Small intestine (tissue), 7 donors: ENCODE data around the gene AP1S2. TPM values are rescaled to one million over a fixed set of nuclear protein-coding genes. Genes with fewer than 3 reads are reported as not detected.

Experiments used
- DNase-seq, 2 donors: peaks; one replicate each; pipeline versions ENCODE4 v3.0.0 to v3.0.0-alpha.2; 2013
- FAIRE-seq: peaks from 2 replicates; lab custom pipeline; 2012; peaks lifted over from hg19 to GRCh38; lab: Jason Lieb, UNC
- H3K27ac ChIP-seq, 3 donors: one replicate each; pipeline ENCODE4 v1.5.1; 2013; ENCODE audit warnings: low read length in 2 of 3, mild to moderate bottlenecking in 2 of 3, control low read depth in 1 of 3, inconsistent platforms in 1 of 3, low read depth in 1 of 3, moderate library complexity in 1 of 3
- H3K27me3 ChIP-seq, 3 donors: one replicate each; pipeline ENCODE4 v1.6.1; 2013; ENCODE audit warnings: low read length in 3 of 3, inconsistent platforms in 1 of 3; ENCODE audit not compliant: control insufficient read depth in 3 of 3, insufficient read depth in 3 of 3
- H3K36me3 ChIP-seq, 3 donors: one replicate each; pipeline ENCODE4 v1.6.1; 2013; ENCODE audit warnings: low read length in 3 of 3, inconsistent platforms in 1 of 3, low read depth in 1 of 3, mild to moderate bottlenecking in 1 of 3, moderate library complexity in 1 of 3; ENCODE audit not compliant: control insufficient read depth in 3 of 3, insufficient read depth in 2 of 3
- H3K4me1 ChIP-seq, 3 donors: one replicate each; pipeline ENCODE4 v1.6.1; 2013; ENCODE audit warnings: low read length in 2 of 3, inconsistent platforms in 1 of 3, low read depth in 1 of 3, mild to moderate bottlenecking in 1 of 3, moderate library complexity in 1 of 3; ENCODE audit not compliant: control insufficient read depth in 3 of 3, insufficient read depth in 2 of 3
- H3K4me3 ChIP-seq, 3 donors: one replicate each; pipeline ENCODE4 v1.5.1; 2013; ENCODE audit warnings: low read length in 3 of 3, control low read depth in 1 of 3, inconsistent platforms in 1 of 3, low read depth in 1 of 3, mild to moderate bottlenecking in 1 of 3, moderate library complexity in 1 of 3
- H3K9me3 ChIP-seq, 2 donors: one replicate each; pipeline ENCODE4 v1.6.1; 2013; ENCODE audit warnings: low read depth in 1 of 2, low read length in 1 of 2; ENCODE audit not compliant: control insufficient read depth in 2 of 2, insufficient read depth in 1 of 2
- WGBS, 3 donors: extraction: QIAGEN DNeasy Blood & Tissue Kit; methylation state at CpG; one replicate each; pipeline ENCODE4 v1.1.7; 2013; 5-methylcytosine and 5-hydroxymethylcytosine counted together
- polyA plus RNA-seq, 4 donors: library from polyadenylated mRNA; stranded (reverse) in 3 of 4; unstranded in 1 of 4; fragments of 200-250 nt in 3 of 4; fragments of 120-200 nt in 1 of 4; gene quantifications; one replicate each; pipeline versions ENCODE4 v1.2.1 to v1.2.3, GENCODE V29; 2013
- donor health status: healthy with polysubstance abuse.
- donor health status: control.
- donor health status: control.
- donor health status: Bipolar disorder and iron deficiency.
- donor health status: healthy.

The AP1S2 gene
- polyA plus RNA-seq, 4 donors, result 8.6 to 22.9 (median 14.5) TPM

GRCh38 chrX:15815779-15816437 is 38.7 kb downstream of the AP1S2 start:
- H3K4me1 ChIP-seq, result no peaks in the 10 kb centered on the region
- peak; percentile 22 to 54 for DNase-seq
- no peak for FAIRE-seq
- WGBS, 3 donors, result 71 to 75% (median 71%) methylated on average over 10 of the region's 10 CpGs
- H3K9me3 ChIP-seq, result no peaks in the 10 kb centered on the region
- no peaks in the 10 kb centered on the region for H3K27me3 ChIP-seq
- no peak overlapping the region for H3K27ac ChIP-seq
- H3K36me3 ChIP-seq, result peaks cover 0 to 30% (median 12%) of the 10 kb centered on the region in 3 donors
- no peak overlapping the region for H3K4me3 ChIP-seq

GRCh38 chrX:15814771-15815365 is 39.7 kb downstream of the AP1S2 start:
- Histone ChIP-seq H3K27ac (no peak overlapping the region), H3K27me3 (no peaks in the 10 kb centered on the region), H3K9me3 (no peaks in the 10 kb centered on the region), H3K4me3 (no peak overlapping the region), H3K4me1 (no peaks in the 10 kb centered on the region), H3K36me3 (peaks cover 0 to 20% (median 13%) of the 10 kb centered on the region in 3 donors)
- no peak for DNase-seq
- 72 to 88% (median 85%) methylated on average over 6 of the region's 6 CpGs for WGBS, 3 donors
- FAIRE-seq, result no peak

GRCh38 chrX:15813416-15813815 is 41.2 kb downstream of the AP1S2 start:
- 92 to 100% (median 94%) methylated on average over 1 of the region's 1 CpG for WGBS, 3 donors
- Histone ChIP-seq H3K9me3 (no peaks in the 10 kb centered on the region), H3K4me1 (no peaks in the 10 kb centered on the region), H3K27ac (no peak overlapping the region), H3K36me3 (peaks cover 5 to 23% (median 16%) of the 10 kb centered on the region in 3 donors), H3K27me3 (no peaks in the 10 kb centered on the region), H3K4me3 (no peak overlapping the region)
- FAIRE-seq (no peak), DNase-seq (no peak)

- Histone ChIP-seq H3K4me3 (no peak overlapping the region), H3K27me3 (no peaks in the 10 kb centered on the region), H3K4me1 (no peaks in the 10 kb centered on the region), H3K9me3 (no peaks in the 10 kb centered on the region), H3K27ac (no peak overlapping the region), H3K36me3 (peaks cover 5 to 23% (median 16%) of the 10 kb centered on the region in 3 donors)
- DNase-seq (no peak), FAIRE-seq (no peak)
- 94 to 95% (median 95%) methylated on average over 8 of the region's 8 CpGs for WGBS, 3 donors
Observed at GRCh38 chrX:15812192-15812938, 42.2 kb downstream of the AP1S2 start.

GRCh38 chrX:15808254-15808653 is 46.4 kb downstream of the AP1S2 start:
- DNase-seq (no peak), FAIRE-seq (no peak)
- Histone ChIP-seq H3K9me3 (no peaks in the 10 kb centered on the region), H3K4me3 (no peak overlapping the region), H3K27me3 (no peaks in the 10 kb centered on the region), H3K36me3 (peaks cover 5 to 16% (median 9%) of the 10 kb centered on the region in 3 donors), H3K4me1 (no peaks in the 10 kb centered on the region), H3K27ac (no peak overlapping the region)
- 96 to 98% (median 97%) methylated on average over 4 of the region's 4 CpGs for WGBS, 3 donors

- no peaks in the 10 kb centered on the region for H3K27me3 ChIP-seq
- no peak overlapping the region for H3K4me3 ChIP-seq
- H3K9me3 ChIP-seq, result no peaks in the 10 kb centered on the region
- no peak overlapping the region for H3K27ac ChIP-seq
- no peaks in the 10 kb centered on the region for H3K4me1 ChIP-seq
- peaks cover 3 to 12% (median 8%) of the 10 kb centered on the region in 3 donors for H3K36me3 ChIP-seq
- DNase-seq (no peak), FAIRE-seq (no peak)
Observed at GRCh38 chrX:15804563-15804962, 50.0 kb downstream of the AP1S2 start.

GRCh38 chrX:15797707-15798106 is 56.9 kb downstream of the AP1S2 start:
- 70 to 92% (median 88%) methylated on average over 4 of the region's 4 CpGs for WGBS, 3 donors
- H3K9me3 ChIP-seq, result no peaks in the 10 kb centered on the region
- FAIRE-seq, result no peak
- DNase-seq, result no peak
- no peak overlapping the region for H3K27ac ChIP-seq
- no peaks in the 10 kb centered on the region for H3K27me3 ChIP-seq
- peaks cover 0 to 6% (median 0%) of the 10 kb centered on the region in 3 donors for H3K36me3 ChIP-seq
- no peaks in the 10 kb centered on the region for H3K4me1 ChIP-seq
- no peak overlapping the region for H3K4me3 ChIP-seq

- Histone ChIP-seq H3K27ac (peak overlapping the region; percentile 86 to 98 (median 93)), H3K4me3 (peak overlapping the region; percentile 31 to 86 (median 85)), H3K36me3 (no peaks in the 10 kb centered on the region), H3K27me3 (no peaks in the 10 kb centered on the region), H3K4me1 (peaks cover 0 to 3% (median 0%) of the 10 kb centered on the region in 3 donors), H3K9me3 (no peaks in the 10 kb centered on the region)
- FAIRE-seq, result no peak
- WGBS, 3 donors, result 0 to 1% (median 0%) methylated on average over 14 to 15 of the region's 15 CpGs
- DNase-seq, result peak; percentile 26 to 32
Observed at GRCh38 chrX:15790769-15791290, 63.8 kb downstream of the AP1S2 start.
